ENCODE results near the gene PRR12.

The PRR12 gene

DNA sequence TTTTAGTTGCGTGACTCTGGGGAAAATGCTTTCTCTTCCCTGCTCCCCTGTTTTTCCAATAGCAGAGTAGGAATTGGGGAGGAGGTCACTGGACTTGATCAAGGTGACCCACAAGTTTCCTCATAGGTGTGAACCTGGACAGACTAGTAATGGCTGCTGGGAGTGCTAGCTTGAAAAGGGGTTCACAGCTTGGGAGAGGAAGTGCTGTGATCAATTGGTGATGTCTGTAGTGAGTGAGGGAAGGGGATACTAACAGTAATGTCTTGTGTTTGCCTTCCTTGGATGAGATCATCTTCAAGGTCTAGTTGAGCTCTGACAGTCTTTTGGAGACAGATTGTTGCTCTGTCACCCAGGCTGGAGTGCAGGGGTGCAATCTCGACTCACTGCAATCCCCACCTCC lies 76.5 kb downstream of the PRR12 start:
- no peak for DNase-seq

DNA sequence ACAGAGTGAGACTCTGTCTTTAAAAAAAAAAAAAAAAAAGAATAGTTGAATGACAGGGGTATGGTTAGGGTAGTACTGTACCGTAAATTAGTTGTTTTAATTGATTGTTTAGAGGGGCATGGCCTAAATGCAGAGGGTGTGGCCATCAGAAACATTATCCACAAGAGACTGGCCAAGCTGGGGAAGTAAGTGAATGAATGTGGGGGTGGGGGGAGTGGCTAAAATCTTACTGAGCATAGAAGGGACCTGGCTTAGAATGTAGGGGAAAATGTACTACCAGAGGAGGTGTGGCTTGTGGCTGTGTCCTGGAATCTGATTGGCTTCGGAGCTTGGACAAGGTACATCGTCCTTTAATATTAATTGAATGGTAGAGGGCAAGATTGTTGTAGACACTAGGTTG lies 78.5 kb downstream of the PRR12 start:
- peak; percentile 27 to 56 (median 40) for DNase-seq

DNA sequence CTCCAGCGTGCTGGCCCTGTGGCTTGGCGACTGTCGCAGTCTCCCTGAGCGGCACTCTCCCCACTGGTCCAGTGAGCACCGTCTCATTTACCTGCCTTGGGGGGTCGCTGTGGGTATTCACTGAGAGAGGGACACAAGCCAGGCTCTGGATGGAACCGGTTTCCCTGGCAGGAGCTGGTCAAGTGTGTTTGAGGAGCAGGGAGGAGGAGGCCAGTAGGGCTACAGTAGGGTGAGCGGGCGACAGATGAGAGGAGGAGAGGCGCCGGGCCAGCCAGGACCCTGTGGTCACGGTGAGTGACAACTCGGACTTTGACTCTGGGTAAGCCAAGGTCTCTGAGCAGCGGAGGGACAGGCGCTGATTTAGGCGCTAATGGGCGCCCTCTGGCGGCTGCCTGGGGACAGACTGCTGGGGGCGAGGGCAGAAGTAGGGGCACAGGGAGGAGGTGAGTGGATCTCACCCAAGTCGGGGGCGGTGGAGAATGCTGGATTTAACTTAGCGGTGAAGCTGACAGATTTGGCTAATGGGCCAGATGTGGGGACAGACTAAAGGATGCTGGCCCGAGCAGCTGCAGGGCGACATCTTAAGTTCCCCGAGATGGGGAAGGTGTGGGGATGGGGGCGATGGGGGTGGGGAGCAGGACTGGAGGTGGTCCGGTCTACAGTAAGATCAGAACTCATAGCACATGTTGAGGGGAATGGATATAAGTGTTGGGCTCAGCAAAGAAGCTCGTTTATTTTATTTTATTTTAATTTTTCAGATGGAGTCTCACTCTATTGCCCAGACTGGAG lies 81.3 kb downstream of the PRR12 start:
- DNase-seq = peak; percentile 79 to 91 (median 84)

Measured in suppressor macrophage (primary cell).